Neural cell (in vitro differentiated cells): ENCODE results near the gene NOL8. TPM values are rescaled to one million over a fixed set of nuclear protein-coding genes. Genes with fewer than 3 reads are reported as not detected.

Experiments
- H2AFZ ChIP-seq: fragments of 200-600, 300-800 bp; sonication (generic), shearing (Covaris generic); 2 replicates; pipeline ENCODE4 v1.6.0; 2014; ENCODE audit warnings: low read depth, mild to moderate bottlenecking, antibody characterized with exemption, low read length, moderate library complexity
- H3F3A ChIP-seq: fragments of 200-600 bp; shearing (Covaris generic); 2 replicates; pipeline ENCODE4 v1.6.1; 2016; ENCODE audit warnings: mild to moderate bottlenecking, moderate library complexity, mixed read lengths, antibody characterized with exemption, low read length; ENCODE audit not compliant: insufficient read depth, poor library complexity, severe bottlenecking
- H3K27ac ChIP-seq: fragments of 200-600, 300-800 bp; sonication (generic), shearing (Covaris generic); 2 replicates; pipeline ENCODE4 v1.5.1; 2014; ENCODE audit warnings: mild to moderate bottlenecking, low read length, moderate library complexity
- H3K27me3 ChIP-seq: fragments of 300-800, 200-600 bp; sonication (generic), shearing (Covaris generic); 2 replicates; pipeline ENCODE4 v1.6.0; 2014; ENCODE audit warnings: mild to moderate bottlenecking, low read depth, low read length, moderate library complexity; ENCODE audit not compliant: insufficient read depth
- H3K36me3 ChIP-seq: fragments of 300-800, 200-600 bp; sonication (generic), shearing (Covaris generic); 2 replicates; pipeline ENCODE4 v1.5.1; 2014; ENCODE audit warnings: mild to moderate bottlenecking, antibody characterized with exemption, low read length, moderate library complexity; ENCODE audit not compliant: insufficient read depth
- H3K4me2 ChIP-seq: fragments of 300-800, 200-600 bp; sonication (generic), shearing (Covaris generic); 2 replicates; pipeline ENCODE4 v1.6.0; 2014; ENCODE audit warnings: mild to moderate bottlenecking, low read length
- H3K4me3 ChIP-seq: fragments of 300-800, 200-600 bp; sonication (generic), shearing (Covaris generic); 2 replicates; pipeline ENCODE4 v1.5.1; 2014; ENCODE audit warnings: mild to moderate bottlenecking, low read length, moderate library complexity
- H3K79me2 ChIP-seq: fragments of 200-600 bp; shearing (Covaris generic); replicated peaks from 2 replicates; pipeline ENCODE4 v1.6.0; 2014; ENCODE audit warnings: mild to moderate bottlenecking, low read length, moderate library complexity; ENCODE audit not compliant: insufficient read depth
- H3K9ac ChIP-seq: fragments of 300-800, 200-600 bp; sonication (generic), shearing (Covaris generic); 2 replicates; pipeline ENCODE4 v1.6.1; 2016; ENCODE audit warnings: mild to moderate bottlenecking, low read length, mixed read lengths
- H3K9me2 ChIP-seq: fragments of 200-600 bp; shearing (Covaris generic); 2 replicates; pipeline ENCODE4 v1.6.1; 2016; ENCODE audit warnings: mild to moderate bottlenecking, low read length, mixed read lengths; ENCODE audit not compliant: insufficient read depth
- H3K9me3 ChIP-seq: fragments of 200-600, 300-800 bp; sonication (generic), shearing (Covaris generic); 2 replicates; pipeline ENCODE4 v1.6.1; 2016; ENCODE audit warnings: mild to moderate bottlenecking, mixed run types, low read length, moderate library complexity, mixed read lengths
- H4K20me1 ChIP-seq: fragments of 200-600 bp; shearing (Covaris generic); 2 replicates; pipeline ENCODE4 v1.6.1; 2016; ENCODE audit warnings: mild to moderate bottlenecking, mixed run types; ENCODE audit not compliant: insufficient read depth
- EP300 ChIP-seq: fragments of 450-650 bp; conservative IDR thresholded peaks from 2 replicates; pipeline ENCODE4 v1.6.1; 2014; ENCODE audit warnings: antibody characterized with exemption, mild to moderate bottlenecking, moderate library complexity; ENCODE audit not compliant: poor library complexity, severe bottlenecking
- EZH2 ChIP-seq: fragments of 200-600, 300-800 bp; shearing (Covaris generic), sonication (generic); IDR thresholded peaks from 2 replicates; pipeline ENCODE4 v1.6.1; 2014; ENCODE audit warnings: antibody characterized with exemption, low read length, borderline replicate concordance, mild to moderate bottlenecking; ENCODE audit not compliant: insufficient read depth, poor library complexity, severe bottlenecking
- MXI1 ChIP-seq: fragments of 450-650 bp; conservative IDR thresholded peaks from 2 replicates; pipeline ENCODE4 v1.6.1; 2014; ENCODE audit warnings: antibody characterized with exemption, mild to moderate bottlenecking; ENCODE audit not compliant: poor library complexity, severe bottlenecking
- POLR2AphosphoS5 ChIP-seq: IDR thresholded peaks from 2 replicates; pipeline ENCODE4 v1.6.1; 2012
- RAD21 ChIP-seq: fragments of 450-650 bp; conservative IDR thresholded peaks from 2 replicates; pipeline ENCODE4 v1.6.1; 2014; ENCODE audit warnings: antibody characterized with exemption, mild to moderate bottlenecking, moderate library complexity
- SMC3 ChIP-seq: fragments of 450-650 bp; conservative IDR thresholded peaks from 2 replicates; pipeline ENCODE4 v1.6.1; 2014; ENCODE audit warnings: antibody characterized with exemption, mild to moderate bottlenecking, moderate library complexity; ENCODE audit not compliant: poor library complexity
- TAF1 ChIP-seq: IDR thresholded peaks from 2 replicates; pipeline ENCODE4 v1.6.1; 2012; ENCODE audit warnings: low read depth
- polyA plus RNA-seq: library from polyadenylated mRNA; depleted of rRNA; stranded (reverse); fragments of >200 nt; gene quantifications from 2 replicates; pipeline ENCODE4 v1.2.3, GENCODE V29; 2014
- TF ChIP-seq, protein P1 (sequence below): fragments of 450-650 bp; IDR thresholded peaks from 2 replicates; pipeline ENCODE4 v1.5.1; 2014; ENCODE audit warnings: antibody characterized with exemption, mild to moderate bottlenecking, moderate library complexity; ENCODE audit not compliant: poor library complexity, severe bottlenecking
- TF ChIP-seq, protein P2 (sequence below): IDR thresholded peaks from 2 replicates; pipeline ENCODE4 v1.6.1; 2012; ENCODE audit warnings: borderline replicate concordance

Gene NOL8
- polyA plus RNA-seq, 1 donor from 2014 or later = 25.3 TPM

DNA sequence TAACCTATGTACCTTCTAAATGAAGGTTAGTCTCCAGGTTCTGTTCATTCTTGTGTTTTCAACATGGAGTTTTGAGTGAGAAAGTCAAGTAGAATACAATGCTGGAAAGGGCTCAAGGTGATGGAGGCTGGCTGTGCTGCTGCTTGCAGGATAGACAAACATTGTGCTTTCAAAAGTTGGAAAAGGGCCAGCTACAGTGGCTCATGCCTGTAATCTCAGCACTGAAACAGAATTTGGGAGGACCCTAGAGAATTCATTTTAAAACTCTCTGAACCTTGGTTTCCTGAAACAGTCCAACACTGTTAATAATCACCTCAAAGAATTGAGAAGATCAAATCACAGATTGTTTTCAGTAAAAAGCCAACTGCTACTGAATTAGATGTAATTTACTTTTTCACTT, 16.3 kb downstream of the NOL8 start:
- Histone ChIP-seq H3K9ac (no peak overlapping the region), H4K20me1 (no peaks in the 10 kb centered on the region), H3K27ac (no peak overlapping the region), H3K4me2 (no peak overlapping the region), H3K9me3 (no peaks in the 10 kb centered on the region), H3K36me3 (peaks cover 7% of the 10 kb centered on the region), H3K79me2 (no peaks in the 10 kb centered on the region), H3K4me3 (no peak overlapping the region), H3K9me2 (no peaks in the 10 kb centered on the region), H3K27me3 (no peaks in the 10 kb centered on the region), H2AFZ (no peak overlapping the region), H3F3A (no peaks in the 10 kb centered on the region)
- TF ChIP-seq EZH2 = no peak
- TF ChIP-seq POLR2AphosphoS5 = no peak
- TF ChIP-seq RAD21 = no peak
- no peak for TF ChIP-seq EP300
- TF ChIP-seq TAF1 = no peak
- TF ChIP-seq SMC3 = no peak
- TF ChIP-seq, protein P1, sequence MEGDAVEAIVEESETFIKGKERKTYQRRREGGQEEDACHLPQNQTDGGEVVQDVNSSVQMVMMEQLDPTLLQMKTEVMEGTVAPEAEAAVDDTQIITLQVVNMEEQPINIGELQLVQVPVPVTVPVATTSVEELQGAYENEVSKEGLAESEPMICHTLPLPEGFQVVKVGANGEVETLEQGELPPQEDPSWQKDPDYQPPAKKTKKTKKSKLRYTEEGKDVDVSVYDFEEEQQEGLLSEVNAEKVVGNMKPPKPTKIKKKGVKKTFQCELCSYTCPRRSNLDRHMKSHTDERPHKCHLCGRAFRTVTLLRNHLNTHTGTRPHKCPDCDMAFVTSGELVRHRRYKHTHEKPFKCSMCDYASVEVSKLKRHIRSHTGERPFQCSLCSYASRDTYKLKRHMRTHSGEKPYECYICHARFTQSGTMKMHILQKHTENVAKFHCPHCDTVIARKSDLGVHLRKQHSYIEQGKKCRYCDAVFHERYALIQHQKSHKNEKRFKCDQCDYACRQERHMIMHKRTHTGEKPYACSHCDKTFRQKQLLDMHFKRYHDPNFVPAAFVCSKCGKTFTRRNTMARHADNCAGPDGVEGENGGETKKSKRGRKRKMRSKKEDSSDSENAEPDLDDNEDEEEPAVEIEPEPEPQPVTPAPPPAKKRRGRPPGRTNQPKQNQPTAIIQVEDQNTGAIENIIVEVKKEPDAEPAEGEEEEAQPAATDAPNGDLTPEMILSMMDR = no peak
- TF ChIP-seq, protein P2, sequence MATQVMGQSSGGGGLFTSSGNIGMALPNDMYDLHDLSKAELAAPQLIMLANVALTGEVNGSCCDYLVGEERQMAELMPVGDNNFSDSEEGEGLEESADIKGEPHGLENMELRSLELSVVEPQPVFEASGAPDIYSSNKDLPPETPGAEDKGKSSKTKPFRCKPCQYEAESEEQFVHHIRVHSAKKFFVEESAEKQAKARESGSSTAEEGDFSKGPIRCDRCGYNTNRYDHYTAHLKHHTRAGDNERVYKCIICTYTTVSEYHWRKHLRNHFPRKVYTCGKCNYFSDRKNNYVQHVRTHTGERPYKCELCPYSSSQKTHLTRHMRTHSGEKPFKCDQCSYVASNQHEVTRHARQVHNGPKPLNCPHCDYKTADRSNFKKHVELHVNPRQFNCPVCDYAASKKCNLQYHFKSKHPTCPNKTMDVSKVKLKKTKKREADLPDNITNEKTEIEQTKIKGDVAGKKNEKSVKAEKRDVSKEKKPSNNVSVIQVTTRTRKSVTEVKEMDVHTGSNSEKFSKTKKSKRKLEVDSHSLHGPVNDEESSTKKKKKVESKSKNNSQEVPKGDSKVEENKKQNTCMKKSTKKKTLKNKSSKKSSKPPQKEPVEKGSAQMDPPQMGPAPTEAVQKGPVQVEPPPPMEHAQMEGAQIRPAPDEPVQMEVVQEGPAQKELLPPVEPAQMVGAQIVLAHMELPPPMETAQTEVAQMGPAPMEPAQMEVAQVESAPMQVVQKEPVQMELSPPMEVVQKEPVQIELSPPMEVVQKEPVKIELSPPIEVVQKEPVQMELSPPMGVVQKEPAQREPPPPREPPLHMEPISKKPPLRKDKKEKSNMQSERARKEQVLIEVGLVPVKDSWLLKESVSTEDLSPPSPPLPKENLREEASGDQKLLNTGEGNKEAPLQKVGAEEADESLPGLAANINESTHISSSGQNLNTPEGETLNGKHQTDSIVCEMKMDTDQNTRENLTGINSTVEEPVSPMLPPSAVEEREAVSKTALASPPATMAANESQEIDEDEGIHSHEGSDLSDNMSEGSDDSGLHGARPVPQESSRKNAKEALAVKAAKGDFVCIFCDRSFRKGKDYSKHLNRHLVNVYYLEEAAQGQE = no peak
- TF ChIP-seq MXI1 = no peak

DNA sequence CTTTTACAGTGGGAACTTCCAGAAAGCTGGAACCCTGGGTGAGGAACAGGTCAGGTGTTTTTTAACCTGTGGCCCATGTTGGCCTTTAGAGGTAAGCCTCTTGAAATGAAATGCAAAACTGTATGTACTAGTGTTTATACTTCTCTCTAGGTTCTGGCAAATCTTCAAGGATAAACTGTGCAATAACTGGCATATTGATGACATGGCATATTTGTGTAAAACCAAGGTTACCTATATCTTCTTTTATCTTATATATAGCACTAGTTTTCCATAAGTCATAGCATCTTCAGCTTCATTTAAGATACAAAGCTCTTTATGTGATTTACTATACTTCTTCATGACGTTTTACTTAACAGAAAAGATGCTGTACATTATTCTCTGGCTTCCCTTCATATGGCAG, 24.2 kb downstream of the NOL8 start:
- Histone ChIP-seq H3K4me2 (no peak overlapping the region), H4K20me1 (no peaks in the 10 kb centered on the region), H3K27me3 (no peaks in the 10 kb centered on the region), H3K9me2 (no peaks in the 10 kb centered on the region), H3F3A (no peaks in the 10 kb centered on the region), H3K4me3 (no peak overlapping the region), H2AFZ (no peak overlapping the region), H3K27ac (no peak overlapping the region), H3K36me3 (no peaks in the 10 kb centered on the region), H3K9me3 (no peaks in the 10 kb centered on the region), H3K79me2 (no peaks in the 10 kb centered on the region), H3K9ac (no peak overlapping the region)
- TF ChIP-seq, protein P1 = no peak
- TF ChIP-seq MXI1 = no peak
- TF ChIP-seq SMC3 = no peak
- TF ChIP-seq RAD21 = no peak
- no peak for TF ChIP-seq TAF1
- no peak for TF ChIP-seq EP300
- TF ChIP-seq, protein P2 = no peak
- TF ChIP-seq POLR2AphosphoS5 = no peak
- no peak for TF ChIP-seq EZH2
